ENCODE measurements around the gene DPP10.

The DPP10 gene

DNA sequence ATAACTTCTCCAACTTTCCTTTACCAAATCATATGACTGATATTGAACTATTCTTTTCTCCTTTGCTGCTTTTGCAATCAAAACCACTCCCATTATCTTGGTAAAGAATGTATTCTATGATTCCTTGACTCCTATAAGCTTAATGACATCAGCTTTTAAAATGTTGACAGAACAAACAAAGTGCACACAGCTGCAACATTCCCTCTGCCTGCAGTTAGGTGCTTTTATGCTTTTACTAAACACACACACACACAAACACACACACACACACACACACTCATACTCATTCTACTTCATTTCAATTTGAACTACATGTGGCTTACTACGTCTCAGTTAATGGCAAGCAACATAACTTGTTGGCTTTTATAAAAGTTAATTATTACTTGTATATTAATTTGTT, 946.6 kb downstream of the DPP10 start:
- H4K20me1 ChIP-seq (ENCODE audit: insufficient read depth, low read length) = no peaks in the 10 kb centered on the region
- no peak overlapping the region for H3K4me3 ChIP-seq (ENCODE audit: low read depth, low read length, poor library complexity, severe bottlenecking)
- H3K9ac ChIP-seq (ENCODE audit: low read length) = no peak overlapping the region
- H3K27me3 ChIP-seq (ENCODE audit: insufficient read depth, low read length) = no peaks in the 10 kb centered on the region
- H3K36me3 ChIP-seq (ENCODE audit: insufficient read depth, low read length) = no peaks in the 10 kb centered on the region
- H3K79me2 ChIP-seq (ENCODE audit: insufficient read depth, low read length) = no peaks in the 10 kb centered on the region
- no peaks in the 10 kb centered on the region for H3F3A ChIP-seq (ENCODE audit: insufficient read depth, low read length)
- H3K9me2 ChIP-seq (ENCODE audit: low read depth, low read length) = no peaks in the 10 kb centered on the region
- H3K9me3 ChIP-seq (ENCODE audit: low read length) = no peaks in the 10 kb centered on the region
- no peak overlapping the region for H3K4me2 ChIP-seq (ENCODE audit: low read length)
- H3K27ac ChIP-seq (ENCODE audit: low read depth, low read length, poor library complexity, severe bottlenecking) = no peak overlapping the region
- no peak overlapping the region for H2AFZ ChIP-seq (ENCODE audit: low read length)
- TF ChIP-seq EZH2 (IDR thresholded peaks at IDR 0.05; ENCODE audit: borderline replicate concordance, low read length) = no peak
- TF ChIP-seq, protein P1, sequence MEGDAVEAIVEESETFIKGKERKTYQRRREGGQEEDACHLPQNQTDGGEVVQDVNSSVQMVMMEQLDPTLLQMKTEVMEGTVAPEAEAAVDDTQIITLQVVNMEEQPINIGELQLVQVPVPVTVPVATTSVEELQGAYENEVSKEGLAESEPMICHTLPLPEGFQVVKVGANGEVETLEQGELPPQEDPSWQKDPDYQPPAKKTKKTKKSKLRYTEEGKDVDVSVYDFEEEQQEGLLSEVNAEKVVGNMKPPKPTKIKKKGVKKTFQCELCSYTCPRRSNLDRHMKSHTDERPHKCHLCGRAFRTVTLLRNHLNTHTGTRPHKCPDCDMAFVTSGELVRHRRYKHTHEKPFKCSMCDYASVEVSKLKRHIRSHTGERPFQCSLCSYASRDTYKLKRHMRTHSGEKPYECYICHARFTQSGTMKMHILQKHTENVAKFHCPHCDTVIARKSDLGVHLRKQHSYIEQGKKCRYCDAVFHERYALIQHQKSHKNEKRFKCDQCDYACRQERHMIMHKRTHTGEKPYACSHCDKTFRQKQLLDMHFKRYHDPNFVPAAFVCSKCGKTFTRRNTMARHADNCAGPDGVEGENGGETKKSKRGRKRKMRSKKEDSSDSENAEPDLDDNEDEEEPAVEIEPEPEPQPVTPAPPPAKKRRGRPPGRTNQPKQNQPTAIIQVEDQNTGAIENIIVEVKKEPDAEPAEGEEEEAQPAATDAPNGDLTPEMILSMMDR (IDR thresholded peaks at IDR 0.05; ENCODE audit: low read length) = no peak
- H3K4me1 ChIP-seq (ENCODE audit: insufficient read depth, low read length, severe bottlenecking) = no peaks in the 10 kb centered on the region

DNA sequence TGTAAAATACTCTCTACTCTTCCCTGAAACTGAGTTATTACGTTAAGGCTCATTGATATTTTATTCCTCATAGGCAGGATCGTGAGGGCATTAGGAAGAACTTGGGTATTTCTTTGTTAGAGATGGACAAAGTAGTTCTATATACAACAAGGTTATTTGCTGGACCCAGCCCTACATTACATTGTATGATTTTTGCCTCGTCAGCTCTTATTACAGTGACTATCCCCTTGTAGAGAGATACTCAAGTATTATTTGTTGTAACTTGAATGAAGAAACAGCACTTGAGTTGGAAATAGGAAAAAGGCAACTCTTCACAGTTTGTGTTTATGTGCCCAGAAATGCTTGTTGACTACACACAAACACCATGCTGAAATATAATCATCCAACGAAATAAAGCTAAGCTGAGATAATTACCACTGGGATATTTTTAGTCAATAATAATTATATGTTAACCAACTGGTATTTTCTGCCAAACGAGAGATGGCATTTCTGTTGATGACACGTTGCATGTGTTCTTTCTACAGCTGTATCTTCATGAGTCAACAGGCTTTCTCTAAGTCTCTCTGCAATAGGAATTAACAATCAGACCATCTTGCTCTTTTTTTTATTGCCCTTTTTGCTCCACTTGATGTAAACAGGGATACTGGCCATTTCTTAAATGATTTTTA, 947.6 kb downstream of the DPP10 start:
- Histone ChIP-seq H3K79me2 (ENCODE audit: insufficient read depth, low read length) (no peaks in the 10 kb centered on the region), H3K9me3 (ENCODE audit: low read length) (no peaks in the 10 kb centered on the region), H3K36me3 (ENCODE audit: insufficient read depth, low read length) (no peaks in the 10 kb centered on the region), H2AFZ (ENCODE audit: low read length) (no peak overlapping the region), H3K9ac (ENCODE audit: low read length) (no peak overlapping the region), H3K4me1 (ENCODE audit: insufficient read depth, low read length, severe bottlenecking) (no peaks in the 10 kb centered on the region), H3F3A (ENCODE audit: insufficient read depth, low read length) (no peaks in the 10 kb centered on the region), H3K27me3 (ENCODE audit: insufficient read depth, low read length) (no peaks in the 10 kb centered on the region), H3K9me2 (ENCODE audit: low read depth, low read length) (no peaks in the 10 kb centered on the region), H4K20me1 (ENCODE audit: insufficient read depth, low read length) (no peaks in the 10 kb centered on the region), H3K4me2 (ENCODE audit: low read length) (no peak overlapping the region), H3K27ac (ENCODE audit: low read depth, low read length, poor library complexity, severe bottlenecking) (no peak overlapping the region), H3K4me3 (ENCODE audit: low read depth, low read length, poor library complexity, severe bottlenecking) (no peak overlapping the region)
- TF ChIP-seq, protein P1 (IDR thresholded peaks at IDR 0.05; ENCODE audit: low read length) = no peak
- no peak for TF ChIP-seq EZH2 (IDR thresholded peaks at IDR 0.05; ENCODE audit: borderline replicate concordance, low read length)

GRCh38 chr2:115396579-115396978, 954.1 kb downstream of the DPP10 start:
- Histone ChIP-seq H3K36me3 (ENCODE audit: insufficient read depth, low read length) (no peaks in the 10 kb centered on the region), H3K9me2 (ENCODE audit: low read depth, low read length) (no peaks in the 10 kb centered on the region), H3K27me3 (ENCODE audit: insufficient read depth, low read length) (no peaks in the 10 kb centered on the region), H4K20me1 (ENCODE audit: insufficient read depth, low read length) (no peaks in the 10 kb centered on the region), H3K9ac (ENCODE audit: low read length) (no peak overlapping the region), H3K79me2 (ENCODE audit: insufficient read depth, low read length) (no peaks in the 10 kb centered on the region), H2AFZ (ENCODE audit: low read length) (no peak overlapping the region), H3F3A (ENCODE audit: insufficient read depth, low read length) (no peaks in the 10 kb centered on the region), H3K4me2 (ENCODE audit: low read length) (no peak overlapping the region), H3K4me3 (ENCODE audit: low read depth, low read length, poor library complexity, severe bottlenecking) (no peak overlapping the region), H3K4me1 (ENCODE audit: insufficient read depth, low read length, severe bottlenecking) (no peaks in the 10 kb centered on the region), H3K9me3 (ENCODE audit: low read length) (no peaks in the 10 kb centered on the region), H3K27ac (ENCODE audit: low read depth, low read length, poor library complexity, severe bottlenecking) (no peak overlapping the region)
- no peak for TF ChIP-seq EZH2 (IDR thresholded peaks at IDR 0.05; ENCODE audit: borderline replicate concordance, low read length)
- TF ChIP-seq, protein P1 (IDR thresholded peaks at IDR 0.05; ENCODE audit: low read length) = no peak

Measured in OCI-LY1 (cell line).